Mesothelial cell of epicardium (in vitro differentiated cells): Measurements from ENCODE around the gene FAP. TPM values are rescaled to one million over a fixed set of nuclear protein-coding genes. Genes with fewer than 3 reads are reported as not detected.

Experiments used
- DNase-seq, 2 experiments: peaks; one replicate each; pipeline ENCODE4 v3.0.0; 2021; ENCODE audit warnings: low spot score in 2 of 2; ENCODE audit not compliant: unreplicated experiment in 2 of 2
- H3K27ac Mint-ChIP-seq: 2 replicates; pipeline ENCODE4 v1.8.0; 2021; ENCODE audit warnings: mixed read lengths
- H3K27me3 Mint-ChIP-seq: 2 replicates; pipeline ENCODE4 v1.8.0; 2021; ENCODE audit warnings: low read depth, mixed read lengths
- H3K36me3 Mint-ChIP-seq: 2 replicates; pipeline ENCODE4 v1.8.0; 2021; ENCODE audit warnings: mixed read lengths
- H3K4me1 Mint-ChIP-seq: 2 replicates; pipeline ENCODE4 v1.8.0; 2021; ENCODE audit warnings: mixed read lengths
- H3K4me3 Mint-ChIP-seq: 2 replicates; pipeline ENCODE4 v1.8.0; 2021; ENCODE audit warnings: mild to moderate bottlenecking, moderate library complexity, mixed read lengths
- H3K9me3 Mint-ChIP-seq: 2 replicates; pipeline ENCODE4 v1.8.0; 2021; ENCODE audit warnings: mixed read lengths
- CTCF ChIP-seq: fragments of 200-600 bp; sonication (generic); IDR thresholded peaks from one replicate; pipeline ENCODE4 v1.5.0; 2021; ENCODE audit warnings: antibody characterized with exemption; ENCODE audit not compliant: unreplicated experiment
- total RNA-seq: library from RNA; stranded (reverse); gene quantifications from 3 replicates; pipeline ENCODE4 v1.2.1, GENCODE V29; 2021

Gene FAP
- total RNA-seq, 1 donor from 2014 or later, result 59.6 TPM

- Mint-ChIP-seq H3K27me3 (no peaks in the 10 kb centered on the region), H3K36me3 (peaks cover 2% of the 10 kb centered on the region), H3K4me1 (peaks cover 6% of the 10 kb centered on the region), H3K27ac (no peak overlapping the region), H3K9me3 (no peaks in the 10 kb centered on the region), H3K4me3 (no peak overlapping the region)
- no peak for TF ChIP-seq CTCF
- no peak for DNase-seq
Measured at GRCh38 chr2:162215162-162215561, 28.1 kb downstream of the FAP start.

- no peak for TF ChIP-seq CTCF
- DNase-seq, result no peak
- Mint-ChIP-seq H3K9me3 (no peaks in the 10 kb centered on the region), H3K27me3 (no peaks in the 10 kb centered on the region), H3K27ac (no peak overlapping the region), H3K4me3 (no peak overlapping the region), H3K4me1 (no peaks in the 10 kb centered on the region), H3K36me3 (peaks cover 2% of the 10 kb centered on the region)
Measured at GRCh38 chr2:162212366-162212765, 30.9 kb downstream of the FAP start.

- no peak overlapping the region for H3K4me3 Mint-ChIP-seq
- H3K9me3 Mint-ChIP-seq, result no peaks in the 10 kb centered on the region
- no peaks in the 10 kb centered on the region for H3K4me1 Mint-ChIP-seq
- H3K27me3 Mint-ChIP-seq, result no peaks in the 10 kb centered on the region
- peaks cover 2% of the 10 kb centered on the region for H3K36me3 Mint-ChIP-seq
- no peak overlapping the region for H3K27ac Mint-ChIP-seq
- no peak for TF ChIP-seq CTCF
- DNase-seq, result no peak
Measured at GRCh38 chr2:162211732-162212131, 31.5 kb downstream of the FAP start.

GRCh38 chr2:162210385-162210784 is 32.9 kb downstream of the FAP start:
- no peak for DNase-seq
- Mint-ChIP-seq H3K4me1 (peaks cover 2% of the 10 kb centered on the region), H3K36me3 (peaks cover 4% of the 10 kb centered on the region), H3K4me3 (no peak overlapping the region), H3K27ac (no peak overlapping the region), H3K9me3 (no peaks in the 10 kb centered on the region), H3K27me3 (no peaks in the 10 kb centered on the region)
- TF ChIP-seq CTCF, result no peak

- H3K9me3 Mint-ChIP-seq, result no peaks in the 10 kb centered on the region
- no peak overlapping the region for H3K27ac Mint-ChIP-seq
- no peak for DNase-seq
- H3K4me3 Mint-ChIP-seq, result no peak overlapping the region
- peaks cover 8% of the 10 kb centered on the region for H3K27me3 Mint-ChIP-seq
- no peak for TF ChIP-seq CTCF
- H3K4me1 Mint-ChIP-seq, result peaks cover 2% of the 10 kb centered on the region
- H3K36me3 Mint-ChIP-seq, result peaks cover 6% of the 10 kb centered on the region
Measured at GRCh38 chr2:162202203-162202602, 41.0 kb downstream of the FAP start.

GRCh38 chr2:162200636-162201035 is 42.6 kb downstream of the FAP start:
- Mint-ChIP-seq H3K27me3 (peaks cover 8% of the 10 kb centered on the region), H3K9me3 (no peaks in the 10 kb centered on the region), H3K4me1 (peaks cover under 1% of the 10 kb centered on the region), H3K4me3 (no peak overlapping the region), H3K27ac (no peak overlapping the region), H3K36me3 (peaks cover 6% of the 10 kb centered on the region)
- no peak for TF ChIP-seq CTCF
- DNase-seq, result no peak
